Transverse colon (tissue), 4 donors: ENCODE measurements around the gene PCSK9. TPM values are rescaled to one million over a fixed set of nuclear protein-coding genes. Genes with fewer than 3 reads are reported as not detected.

Experiments
- DNase-seq: peaks from one replicate; pipeline ENCODE4 v3.0.0-alpha.2; 2019
- H3K27ac ChIP-seq, 4 donors: fragments of 200-600 bp; sonication (generic); 2 replicates each; pipeline ENCODE4 v1.5.1; 2016 to 2018; ENCODE audit warnings: inconsistent platforms in 4 of 4
- H3K27me3 ChIP-seq: fragments of 200-600 bp; sonication (generic); 2 replicates; pipeline ENCODE4 v1.5.1; 2017; ENCODE audit warnings: inconsistent platforms
- H3K36me3 ChIP-seq, 4 donors: fragments of 200-600 bp; sonication (generic); 2 replicates each; pipeline ENCODE4 v1.5.1; 2017 to 2019; ENCODE audit warnings: inconsistent platforms in 4 of 4
- H3K4me1 ChIP-seq, 4 donors: fragments of 200-600 bp; sonication (generic); 2 replicates each; pipeline ENCODE4 v1.5.1; 2017 to 2020; ENCODE audit warnings: inconsistent platforms in 4 of 4
- H3K4me3 ChIP-seq, 4 donors: fragments of 200-600 bp; sonication (generic); 1 replicate in 1 of 4; 2 replicates in 3 of 4; pipeline versions ENCODE4 v1.5.1 to v1.6.1; 2017 to 2019; ENCODE audit warnings: inconsistent platforms in 4 of 4
- H3K9me3 ChIP-seq, 2 donors: fragments of 200-600 bp; sonication (generic); 2 replicates each; pipeline ENCODE4 v1.5.1; 2017 to 2019; ENCODE audit warnings: inconsistent platforms in 2 of 2
- CTCF ChIP-seq, 5 experiments: fragments of 200-600 bp in 3 of 5; fragments of 450-650 bp in 2 of 5; sonication (generic) in 3 of 5; IDR thresholded peaks; 1 replicate in 2 of 5; 2 replicates in 3 of 5; pipeline ENCODE4 v1.5.1; 2016 to 2017; ENCODE audit warnings: antibody characterized with exemption in 5 of 5, inconsistent platforms in 3 of 5, mild to moderate bottlenecking in 2 of 5, moderate library complexity in 1 of 5
- EP300 ChIP-seq: sonication (generic); formaldehyde crosslinking; IDR thresholded peaks from one replicate; pipeline ENCODE4 v1.6.1; 2017; ENCODE audit warnings: antibody characterized with exemption, low read depth
- POLR2A ChIP-seq: fragments of 450-650 bp; IDR thresholded peaks from one replicate; pipeline ENCODE4 v1.6.1; 2016; ENCODE audit warnings: antibody characterized with exemption, mild to moderate bottlenecking, moderate library complexity
- POLR2AphosphoS5 ChIP-seq, 3 donors: sonication (generic); formaldehyde crosslinking; IDR thresholded peaks; one replicate each; pipeline ENCODE4 v1.6.1; 2016; ENCODE audit warnings: antibody characterized with exemption in 3 of 3
- whole genome bisulfite sequencing, 2 donors: methylation state at CpG; one replicate each; pipeline ENCODE4 v1.1.5; 2018; ENCODE audit warnings: low coverage in 1 of 2; 5-methylcytosine and 5-hydroxymethylcytosine counted together
- in situ Hi-C, 4 donors: fragments of 200-750 bp; cut with MboI; loops; one replicate each; pipeline versions ENCODE4 v1.15.0 to v1.15.1; 2017; ENCODE audit warnings: low sequenced_read_pairs in 3 of 4, low pct_ligation_motif_present in 1 of 4, low pct_unique_long_range_greater_than_20kb in 1 of 4
- intact Hi-C: fragments of 100-400 bp; cut with DNase I; formaldehyde crosslinking; loops from one replicate; pipeline ENCODE4 v1.15.1; 2023; ENCODE audit warnings: low total_unique reads
- total RNA-seq, 4 donors: library from RNA; depleted of rRNA; stranded (reverse); fragments of >200 nt; gene quantifications; one replicate each; pipeline ENCODE4 v1.1.0, GENCODE V29; 2016

Gene PCSK9
- total RNA-seq, 4 donors from 2014 or later, result 1.9 to 18.9 (median 2.6) TPM; not detected in 1

GRCh38 chr1:55059302-55060132 is 20.2 kb downstream of the PCSK9 start:
- TF ChIP-seq POLR2AphosphoS5 (IDR thresholded peaks at IDR 0.05) (no peak), CTCF (IDR thresholded peaks at IDR 0.05) (no peak), EP300 (no peak)
- no peaks in the 10 kb centered on the region for H3K36me3 ChIP-seq
- no peak overlapping the region for H3K4me3 ChIP-seq
- H3K27me3 ChIP-seq, result no peaks in the 10 kb centered on the region
- no peaks in the 10 kb centered on the region for H3K9me3 ChIP-seq
- 78 to 86% methylated on average over 4 to 13 of the region's 14 CpGs for WGBS, 2 donors
- in situ Hi-C loops (no loop called here), intact Hi-C loops (no loop called here)
- no peak for DNase-seq
- no peak overlapping the region for H3K27ac ChIP-seq
- H3K4me1 ChIP-seq, result peaks cover 0 to 4% (median 0%) of the 10 kb centered on the region in 4 donors

GRCh38 chr1:55060133-55060999 is 21.0 kb downstream of the PCSK9 start:
- Histone ChIP-seq H3K9me3 (no peaks in the 10 kb centered on the region), H3K4me3 (no peak overlapping the region), H3K36me3 (no peaks in the 10 kb centered on the region), H3K4me1 (peaks cover 0 to 10% (median 0%) of the 10 kb centered on the region in 4 donors), H3K27me3 (no peaks in the 10 kb centered on the region), H3K27ac (no peak overlapping the region)
- 88% methylated on average over 14 of the region's 14 CpGs; no CpG with 5 or more reads in 1 of the 2 donors for WGBS, 2 donors
- DNase-seq, result no peak
- intact Hi-C loops, result no loop called here
- in situ Hi-C loops, result no loop called here
- no peak for TF ChIP-seq POLR2AphosphoS5 (IDR thresholded peaks at IDR 0.05)
- no peak for TF ChIP-seq CTCF (IDR thresholded peaks at IDR 0.05)
- TF ChIP-seq POLR2A, result no peak
- no peak for TF ChIP-seq EP300

GRCh38 chr1:55061000-55061705 is 21.8 kb downstream of the PCSK9 start:
- in situ Hi-C loops, result no loop called here
- Histone ChIP-seq H3K27me3 (no peaks in the 10 kb centered on the region), H3K27ac (no peak overlapping the region), H3K4me1 (peaks cover 0 to 10% (median 0%) of the 10 kb centered on the region in 4 donors), H3K9me3 (no peaks in the 10 kb centered on the region), H3K4me3 (no peak overlapping the region), H3K36me3 (no peaks in the 10 kb centered on the region)
- no peak for DNase-seq
- no peak for TF ChIP-seq POLR2A
- TF ChIP-seq CTCF (IDR thresholded peaks at IDR 0.05), result no peak
- no peak for TF ChIP-seq EP300
- TF ChIP-seq POLR2AphosphoS5 (IDR thresholded peaks at IDR 0.05), result no peak
- whole genome bisulfite sequencing, 2 donors, result 85% methylated on average over 13 of the region's 13 CpGs; no CpG with 5 or more reads in 1 of the 2 donors
- intact Hi-C loops, result no loop called here
